ENCODE results near the gene POLR3F.

POLR3F gene

DNA sequence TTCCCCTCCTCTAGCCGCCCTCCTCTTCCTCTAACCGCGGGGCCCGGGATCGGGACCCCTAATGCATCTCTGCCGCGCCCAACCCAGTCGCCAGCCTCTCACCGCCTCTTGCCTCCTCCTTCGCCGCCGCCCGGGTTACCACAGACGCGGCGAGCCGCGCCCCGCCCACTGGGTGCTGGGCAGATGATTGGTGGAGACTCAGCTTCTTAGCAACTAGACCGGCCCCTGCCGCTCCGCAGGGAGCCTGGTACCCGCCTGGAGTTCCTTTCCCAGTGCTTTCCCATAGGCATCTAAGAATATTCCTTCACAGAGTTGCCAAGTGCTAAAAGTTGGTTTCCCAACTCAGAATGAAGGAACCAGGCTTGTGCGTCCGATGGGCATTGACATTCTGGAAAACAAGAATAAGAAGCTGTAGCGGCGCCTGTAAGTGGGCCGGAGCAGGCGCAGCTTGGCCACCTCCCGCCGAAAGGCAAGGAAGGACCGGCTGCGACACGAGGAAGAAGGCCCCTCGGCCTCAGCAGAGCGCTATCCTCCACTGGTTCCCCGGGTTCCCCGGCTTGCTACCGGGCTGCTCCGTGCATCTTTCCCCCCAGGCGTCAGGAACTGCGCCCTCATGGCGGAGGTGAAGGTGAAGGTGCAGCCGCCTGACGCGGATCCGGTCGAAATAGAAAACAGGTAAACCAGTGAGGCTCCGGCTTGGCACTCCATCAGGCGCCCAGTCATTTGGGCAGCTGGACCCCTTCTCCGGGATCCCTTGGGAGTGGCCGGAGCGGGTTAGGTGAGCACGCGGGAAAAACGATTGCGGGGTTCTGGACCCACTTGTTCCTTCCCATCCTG lies at the start of gene POLR3F, which contains the start of gene DZANK1 (continued):
- TF ChIP-seq, protein P1, sequence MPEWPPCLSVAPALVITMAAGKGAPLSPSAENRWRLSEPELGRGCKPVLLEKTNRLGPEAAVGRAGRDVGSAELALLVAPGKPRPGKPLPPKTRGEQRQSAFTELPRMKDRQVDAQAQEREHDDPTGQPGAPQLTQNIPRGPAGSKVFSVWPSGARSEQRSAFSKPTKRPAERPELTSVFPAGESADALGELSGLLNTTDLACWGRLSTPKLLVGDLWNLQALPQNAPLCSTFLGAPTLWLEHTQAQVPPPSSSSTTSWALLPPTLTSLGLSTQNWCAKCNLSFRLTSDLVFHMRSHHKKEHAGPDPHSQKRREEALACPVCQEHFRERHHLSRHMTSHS (tag by site-specific recombination; IDR thresholded peaks at IDR 0.05) = no peak
- TF ChIP-seq ZSCAN23 (tag by site-specific recombination; IDR thresholded peaks at IDR 0.05) (no peak), ZNF211 (tag by site-specific recombination; IDR thresholded peaks at IDR 0.05; ENCODE audit: low read depth) (no peak), ZNF223 (tag by site-specific recombination; IDR thresholded peaks at IDR 0.05) (no peak), YY2 (tag by site-specific recombination; IDR thresholded peaks at IDR 0.05) (peak; percentile 81), ZNF654 (tag by site-specific recombination; IDR thresholded peaks at IDR 0.05; ENCODE audit: low read depth) (no peak), ZNF19 (tag by site-specific recombination; IDR thresholded peaks at IDR 0.05; ENCODE audit: low read depth) (no peak), ZNF433 (tag by site-specific recombination; IDR thresholded peaks at IDR 0.05; ENCODE audit: low read depth) (no peak), ZNF585B (tag by site-specific recombination; IDR thresholded peaks at IDR 0.05) (no peak), KLF10 (tag by site-specific recombination; IDR thresholded peaks at IDR 0.05) (peak; percentile 98), ZIC2 (tag by site-specific recombination; IDR thresholded peaks at IDR 0.05) (peak; percentile 83), ZNF416 (tag by site-specific recombination; IDR thresholded peaks at IDR 0.05) (no peak), ZNF140 (tag by site-specific recombination; IDR thresholded peaks at IDR 0.05) (no peak), ZNF76 (tag by site-specific recombination; IDR thresholded peaks at IDR 0.05; ENCODE audit: borderline replicate concordance, low read depth) (peak; percentile 66), SP2 (tag by site-specific recombination; IDR thresholded peaks at IDR 0.05) (peak; percentile 97), KLF9 (tag by site-specific recombination; IDR thresholded peaks at IDR 0.05; ENCODE audit: low read depth) (peak; percentile 87), RBAK (tag by site-specific recombination; IDR thresholded peaks at IDR 0.05) (no peak)
- TF ChIP-seq, protein P2, sequence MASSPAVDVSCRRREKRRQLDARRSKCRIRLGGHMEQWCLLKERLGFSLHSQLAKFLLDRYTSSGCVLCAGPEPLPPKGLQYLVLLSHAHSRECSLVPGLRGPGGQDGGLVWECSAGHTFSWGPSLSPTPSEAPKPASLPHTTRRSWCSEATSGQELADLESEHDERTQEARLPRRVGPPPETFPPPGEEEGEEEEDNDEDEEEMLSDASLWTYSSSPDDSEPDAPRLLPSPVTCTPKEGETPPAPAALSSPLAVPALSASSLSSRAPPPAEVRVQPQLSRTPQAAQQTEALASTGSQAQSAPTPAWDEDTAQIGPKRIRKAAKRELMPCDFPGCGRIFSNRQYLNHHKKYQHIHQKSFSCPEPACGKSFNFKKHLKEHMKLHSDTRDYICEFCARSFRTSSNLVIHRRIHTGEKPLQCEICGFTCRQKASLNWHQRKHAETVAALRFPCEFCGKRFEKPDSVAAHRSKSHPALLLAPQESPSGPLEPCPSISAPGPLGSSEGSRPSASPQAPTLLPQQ (tag by site-specific recombination; IDR thresholded peaks at IDR 0.05) = peak; percentile 24; the same call in 1 of the 2 replicates
- TF ChIP-seq, protein P3, sequence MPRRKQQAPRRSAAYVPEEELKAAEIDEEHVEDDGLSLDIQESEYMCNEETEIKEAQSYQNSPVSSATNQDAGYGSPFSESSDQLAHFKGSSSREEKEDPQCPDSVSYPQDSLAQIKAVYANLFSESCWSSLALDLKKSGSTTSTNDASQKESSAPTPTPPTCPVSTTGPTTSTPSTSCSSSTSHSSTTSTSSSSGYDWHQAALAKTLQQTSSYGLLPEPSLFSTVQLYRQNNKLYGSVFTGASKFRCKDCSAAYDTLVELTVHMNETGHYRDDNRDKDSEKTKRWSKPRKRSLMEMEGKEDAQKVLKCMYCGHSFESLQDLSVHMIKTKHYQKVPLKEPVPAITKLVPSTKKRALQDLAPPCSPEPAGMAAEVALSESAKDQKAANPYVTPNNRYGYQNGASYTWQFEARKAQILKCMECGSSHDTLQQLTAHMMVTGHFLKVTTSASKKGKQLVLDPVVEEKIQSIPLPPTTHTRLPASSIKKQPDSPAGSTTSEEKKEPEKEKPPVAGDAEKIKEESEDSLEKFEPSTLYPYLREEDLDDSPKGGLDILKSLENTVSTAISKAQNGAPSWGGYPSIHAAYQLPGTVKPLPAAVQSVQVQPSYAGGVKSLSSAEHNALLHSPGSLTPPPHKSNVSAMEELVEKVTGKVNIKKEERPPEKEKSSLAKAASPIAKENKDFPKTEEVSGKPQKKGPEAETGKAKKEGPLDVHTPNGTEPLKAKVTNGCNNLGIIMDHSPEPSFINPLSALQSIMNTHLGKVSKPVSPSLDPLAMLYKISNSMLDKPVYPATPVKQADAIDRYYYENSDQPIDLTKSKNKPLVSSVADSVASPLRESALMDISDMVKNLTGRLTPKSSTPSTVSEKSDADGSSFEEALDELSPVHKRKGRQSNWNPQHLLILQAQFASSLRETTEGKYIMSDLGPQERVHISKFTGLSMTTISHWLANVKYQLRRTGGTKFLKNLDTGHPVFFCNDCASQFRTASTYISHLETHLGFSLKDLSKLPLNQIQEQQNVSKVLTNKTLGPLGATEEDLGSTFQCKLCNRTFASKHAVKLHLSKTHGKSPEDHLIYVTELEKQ (tag by site-specific recombination; IDR thresholded peaks at IDR 0.05; ENCODE audit: borderline replicate concordance) = 0 out of 2 replicates have a peak, but pooled peaks have one; percentile 11
- TF ChIP-seq, protein P4, sequence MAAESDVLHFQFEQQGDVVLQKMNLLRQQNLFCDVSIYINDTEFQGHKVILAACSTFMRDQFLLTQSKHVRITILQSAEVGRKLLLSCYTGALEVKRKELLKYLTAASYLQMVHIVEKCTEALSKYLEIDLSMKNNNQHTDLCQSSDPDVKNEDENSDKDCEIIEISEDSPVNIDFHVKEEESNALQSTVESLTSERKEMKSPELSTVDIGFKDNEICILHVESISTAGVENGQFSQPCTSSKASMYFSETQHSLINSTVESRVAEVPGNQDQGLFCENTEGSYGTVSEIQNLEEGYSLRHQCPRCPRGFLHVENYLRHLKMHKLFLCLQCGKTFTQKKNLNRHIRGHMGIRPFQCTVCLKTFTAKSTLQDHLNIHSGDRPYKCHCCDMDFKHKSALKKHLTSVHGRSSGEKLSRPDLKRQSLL (tag by site-specific recombination; IDR thresholded peaks at IDR 0.05) = no peak
- TF ChIP-seq, protein P5, sequence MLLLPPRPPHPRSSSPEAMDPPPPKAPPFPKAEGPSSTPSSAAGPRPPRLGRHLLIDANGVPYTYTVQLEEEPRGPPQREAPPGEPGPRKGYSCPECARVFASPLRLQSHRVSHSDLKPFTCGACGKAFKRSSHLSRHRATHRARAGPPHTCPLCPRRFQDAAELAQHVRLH (tag by site-specific recombination; IDR thresholded peaks at IDR 0.05) = peak; percentile 61
- TF ChIP-seq, protein P6, sequence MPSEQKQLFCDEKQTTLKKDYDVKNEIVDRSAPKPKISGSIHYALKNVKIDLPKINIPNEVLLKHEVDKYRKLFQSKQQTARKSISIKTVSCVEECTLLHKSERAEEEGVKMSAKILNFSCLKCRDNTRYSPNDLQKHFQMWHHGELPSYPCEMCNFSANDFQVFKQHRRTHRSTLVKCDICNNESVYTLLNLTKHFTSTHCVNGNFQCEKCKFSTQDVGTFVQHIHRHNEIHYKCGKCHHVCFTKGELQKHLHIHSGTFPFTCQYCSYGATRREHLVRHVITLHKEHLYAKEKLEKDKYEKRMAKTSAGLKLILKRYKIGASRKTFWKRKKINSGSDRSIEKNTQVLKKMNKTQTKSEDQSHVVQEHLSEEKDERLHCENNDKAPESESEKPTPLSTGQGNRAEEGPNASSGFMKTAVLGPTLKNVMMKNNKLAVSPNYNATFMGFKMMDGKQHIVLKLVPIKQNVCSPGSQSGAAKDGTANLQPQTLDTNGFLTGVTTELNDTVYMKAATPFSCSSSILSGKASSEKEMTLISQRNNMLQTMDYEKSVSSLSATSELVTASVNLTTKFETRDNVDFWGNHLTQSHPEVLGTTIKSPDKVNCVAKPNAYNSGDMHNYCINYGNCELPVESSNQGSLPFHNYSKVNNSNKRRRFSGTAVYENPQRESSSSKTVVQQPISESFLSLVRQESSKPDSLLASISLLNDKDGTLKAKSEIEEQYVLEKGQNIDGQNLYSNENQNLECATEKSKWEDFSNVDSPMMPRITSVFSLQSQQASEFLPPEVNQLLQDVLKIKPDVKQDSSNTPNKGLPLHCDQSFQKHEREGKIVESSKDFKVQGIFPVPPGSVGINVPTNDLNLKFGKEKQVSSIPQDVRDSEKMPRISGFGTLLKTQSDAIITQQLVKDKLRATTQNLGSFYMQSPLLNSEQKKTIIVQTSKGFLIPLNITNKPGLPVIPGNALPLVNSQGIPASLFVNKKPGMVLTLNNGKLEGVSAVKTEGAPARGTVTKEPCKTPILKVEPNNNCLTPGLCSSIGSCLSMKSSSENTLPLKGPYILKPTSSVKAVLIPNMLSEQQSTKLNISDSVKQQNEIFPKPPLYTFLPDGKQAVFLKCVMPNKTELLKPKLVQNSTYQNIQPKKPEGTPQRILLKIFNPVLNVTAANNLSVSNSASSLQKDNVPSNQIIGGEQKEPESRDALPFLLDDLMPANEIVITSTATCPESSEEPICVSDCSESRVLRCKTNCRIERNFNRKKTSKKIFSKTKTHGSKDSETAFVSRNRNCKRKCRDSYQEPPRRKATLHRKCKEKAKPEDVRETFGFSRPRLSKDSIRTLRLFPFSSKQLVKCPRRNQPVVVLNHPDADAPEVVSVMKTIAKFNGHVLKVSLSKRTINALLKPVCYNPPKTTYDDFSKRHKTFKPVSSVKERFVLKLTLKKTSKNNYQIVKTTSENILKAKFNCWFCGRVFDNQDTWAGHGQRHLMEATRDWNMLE (tag by site-specific recombination; conservative IDR thresholded peaks at IDR 0.05; ENCODE audit: low read depth) = peak; percentile 68
